ENCODE results near the gene LEF1.

DNA sequence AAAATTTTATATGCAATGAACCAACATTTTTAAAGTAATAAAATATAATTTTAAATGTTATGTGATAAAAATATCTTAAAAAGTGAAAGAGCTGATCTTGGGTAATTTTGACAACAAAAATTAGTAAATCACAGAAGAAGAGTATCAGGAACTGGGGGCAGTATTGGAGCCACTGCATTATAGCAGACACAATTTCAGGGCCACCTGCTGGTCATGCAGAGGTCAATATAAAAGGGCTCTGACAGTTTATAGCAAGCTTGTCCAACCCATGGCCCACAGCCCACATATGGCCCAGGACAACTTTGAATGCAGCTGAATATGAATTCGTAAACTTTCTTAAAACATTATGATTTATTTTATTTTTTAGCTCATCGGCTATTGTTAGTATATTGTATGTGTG is 13.0 kb upstream of the LEF1 start:
- TF ChIP-seq, protein P1, sequence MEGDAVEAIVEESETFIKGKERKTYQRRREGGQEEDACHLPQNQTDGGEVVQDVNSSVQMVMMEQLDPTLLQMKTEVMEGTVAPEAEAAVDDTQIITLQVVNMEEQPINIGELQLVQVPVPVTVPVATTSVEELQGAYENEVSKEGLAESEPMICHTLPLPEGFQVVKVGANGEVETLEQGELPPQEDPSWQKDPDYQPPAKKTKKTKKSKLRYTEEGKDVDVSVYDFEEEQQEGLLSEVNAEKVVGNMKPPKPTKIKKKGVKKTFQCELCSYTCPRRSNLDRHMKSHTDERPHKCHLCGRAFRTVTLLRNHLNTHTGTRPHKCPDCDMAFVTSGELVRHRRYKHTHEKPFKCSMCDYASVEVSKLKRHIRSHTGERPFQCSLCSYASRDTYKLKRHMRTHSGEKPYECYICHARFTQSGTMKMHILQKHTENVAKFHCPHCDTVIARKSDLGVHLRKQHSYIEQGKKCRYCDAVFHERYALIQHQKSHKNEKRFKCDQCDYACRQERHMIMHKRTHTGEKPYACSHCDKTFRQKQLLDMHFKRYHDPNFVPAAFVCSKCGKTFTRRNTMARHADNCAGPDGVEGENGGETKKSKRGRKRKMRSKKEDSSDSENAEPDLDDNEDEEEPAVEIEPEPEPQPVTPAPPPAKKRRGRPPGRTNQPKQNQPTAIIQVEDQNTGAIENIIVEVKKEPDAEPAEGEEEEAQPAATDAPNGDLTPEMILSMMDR (conservative IDR thresholded peaks at IDR 0.05 in 1 of 2, IDR thresholded peaks at IDR 0.05 in 1 of 2; ENCODE audit: low read depth in 1 of 2, low read length in 2 of 2), result no peak
- no peak for TF ChIP-seq EZH2 (IDR thresholded peaks at IDR 0.05; ENCODE audit: low read length, missing control alignments)
